Measurements from ENCODE around the gene GMCL2. TPM values are rescaled to one million over a fixed set of nuclear protein-coding genes. Genes with fewer than 3 reads are reported as not detected.

Gene GMCL2
- total RNA-seq, 4 donors from 2014 or later = not detected

DNA sequence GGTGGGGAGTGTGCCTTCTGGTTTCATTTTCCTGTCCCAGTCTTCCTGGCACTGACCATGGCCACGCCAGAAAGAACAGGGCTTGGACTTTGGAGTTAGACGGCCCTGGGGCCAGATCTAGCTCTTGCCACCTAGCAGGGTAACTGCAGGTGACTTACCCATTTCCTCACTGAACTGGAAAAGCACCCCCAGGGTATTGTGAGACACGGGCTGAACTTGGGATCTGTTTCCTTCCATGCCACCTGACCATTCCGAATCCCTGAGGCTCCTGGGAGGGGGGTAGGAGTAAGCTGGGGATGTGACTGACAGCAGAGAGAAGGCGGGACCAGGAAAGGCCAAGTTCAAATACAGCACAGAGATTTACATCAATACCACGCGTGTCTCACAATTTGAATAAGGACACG lies 26.6 kb upstream of the GMCL2 start:
- no peak overlapping the region for H3K27ac ChIP-seq (replicated peaks in 1 of 4)
- H3K9me3 ChIP-seq = no peaks in the 10 kb centered on the region
- H3K4me3 ChIP-seq = no peak overlapping the region
- DNase-seq (ENCODE audit: extremely low spot score) = no peak
- H3K36me3 ChIP-seq = peaks cover 66 to 97% (median 87%) of the 10 kb centered on the region in 4 donors
- TF ChIP-seq POLR2A (IDR thresholded peaks at IDR 0.05; ENCODE audit: low read depth) (no peak), EP300 (IDR thresholded peaks at IDR 0.05) (no peak), POLR2AphosphoS5 (IDR thresholded peaks at IDR 0.05) (no peak)
- TF ChIP-seq, protein P1, sequence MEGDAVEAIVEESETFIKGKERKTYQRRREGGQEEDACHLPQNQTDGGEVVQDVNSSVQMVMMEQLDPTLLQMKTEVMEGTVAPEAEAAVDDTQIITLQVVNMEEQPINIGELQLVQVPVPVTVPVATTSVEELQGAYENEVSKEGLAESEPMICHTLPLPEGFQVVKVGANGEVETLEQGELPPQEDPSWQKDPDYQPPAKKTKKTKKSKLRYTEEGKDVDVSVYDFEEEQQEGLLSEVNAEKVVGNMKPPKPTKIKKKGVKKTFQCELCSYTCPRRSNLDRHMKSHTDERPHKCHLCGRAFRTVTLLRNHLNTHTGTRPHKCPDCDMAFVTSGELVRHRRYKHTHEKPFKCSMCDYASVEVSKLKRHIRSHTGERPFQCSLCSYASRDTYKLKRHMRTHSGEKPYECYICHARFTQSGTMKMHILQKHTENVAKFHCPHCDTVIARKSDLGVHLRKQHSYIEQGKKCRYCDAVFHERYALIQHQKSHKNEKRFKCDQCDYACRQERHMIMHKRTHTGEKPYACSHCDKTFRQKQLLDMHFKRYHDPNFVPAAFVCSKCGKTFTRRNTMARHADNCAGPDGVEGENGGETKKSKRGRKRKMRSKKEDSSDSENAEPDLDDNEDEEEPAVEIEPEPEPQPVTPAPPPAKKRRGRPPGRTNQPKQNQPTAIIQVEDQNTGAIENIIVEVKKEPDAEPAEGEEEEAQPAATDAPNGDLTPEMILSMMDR (IDR thresholded peaks at IDR 0.05) = no peak
- 83% methylated on average over 8 of the region's 8 CpGs for WGBS
- H3K27me3 ChIP-seq = no peaks in the 10 kb centered on the region
- intact Hi-C loops (cut with DNase I) = no loop called here
- H3K4me1 ChIP-seq = peaks cover 0 to 14% (median 0%) of the 10 kb centered on the region in 4 donors

DNA sequence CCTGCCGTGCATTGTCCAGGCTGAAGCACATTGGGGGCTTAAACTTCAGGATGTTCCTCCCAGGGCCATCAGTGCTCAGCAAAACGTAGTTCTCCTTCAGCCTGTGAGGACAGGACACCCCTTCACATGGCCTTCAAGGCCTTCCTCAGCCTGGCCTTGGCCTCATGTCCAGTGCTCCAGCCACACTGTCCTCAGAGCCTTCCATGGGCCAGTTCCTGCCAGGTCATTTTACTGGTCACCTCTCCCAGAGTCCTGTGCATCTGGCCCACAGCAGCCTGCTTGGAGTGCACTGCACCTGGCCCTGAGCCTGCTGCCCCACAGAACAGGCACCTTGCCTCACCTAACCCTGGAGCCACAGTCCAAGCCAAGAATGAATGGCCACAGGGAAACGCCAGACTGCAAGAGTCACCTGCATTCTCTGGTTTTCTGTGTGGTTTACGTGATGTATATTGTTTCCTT lies 25.9 kb upstream of the GMCL2 start:
- no peaks in the 10 kb centered on the region for H3K27me3 ChIP-seq
- peaks cover 72 to 97% (median 90%) of the 10 kb centered on the region in 4 donors for H3K36me3 ChIP-seq
- H3K27ac ChIP-seq (replicated peaks in 1 of 4) = no peak overlapping the region
- peaks cover 0 to 21% (median under 1%) of the 10 kb centered on the region in 4 donors for H3K4me1 ChIP-seq
- WGBS = 59% methylated on average over 4 of the region's 4 CpGs
- H3K4me3 ChIP-seq = no peak overlapping the region
- no peak for DNase-seq (ENCODE audit: extremely low spot score)
- intact Hi-C loops (cut with DNase I) = no loop called here
- no peaks in the 10 kb centered on the region for H3K9me3 ChIP-seq
- TF ChIP-seq POLR2AphosphoS5 (IDR thresholded peaks at IDR 0.05) (no peak), POLR2A (IDR thresholded peaks at IDR 0.05; ENCODE audit: low read depth) (no peak), EP300 (IDR thresholded peaks at IDR 0.05) (no peak)
- TF ChIP-seq, protein P1 (IDR thresholded peaks at IDR 0.05) = no peak

- 81% methylated on average over 3 of the region's 3 CpGs for WGBS
- Histone ChIP-seq H3K4me3 (no peak overlapping the region), H3K4me1 (peaks cover 3 to 27% (median 6%) of the 10 kb centered on the region in 4 donors), H3K27ac (replicated peaks in 1 of 4) (no peak overlapping the region), H3K36me3 (peaks cover 75 to 100% (median 95%) of the 10 kb centered on the region in 4 donors), H3K9me3 (no peaks in the 10 kb centered on the region), H3K27me3 (no peaks in the 10 kb centered on the region)
- intact Hi-C loops (cut with DNase I) = no loop called here
- TF ChIP-seq EP300 (IDR thresholded peaks at IDR 0.05) (no peak), POLR2AphosphoS5 (IDR thresholded peaks at IDR 0.05) (no peak), POLR2A (IDR thresholded peaks at IDR 0.05; ENCODE audit: low read depth) (no peak)
- TF ChIP-seq, protein P1 (IDR thresholded peaks at IDR 0.05) = no peak
- no peak for DNase-seq (ENCODE audit: extremely low spot score)
Observed at GRCh38 chr5:178212241-178213002, 25.3 kb upstream of the GMCL2 start.

DNA sequence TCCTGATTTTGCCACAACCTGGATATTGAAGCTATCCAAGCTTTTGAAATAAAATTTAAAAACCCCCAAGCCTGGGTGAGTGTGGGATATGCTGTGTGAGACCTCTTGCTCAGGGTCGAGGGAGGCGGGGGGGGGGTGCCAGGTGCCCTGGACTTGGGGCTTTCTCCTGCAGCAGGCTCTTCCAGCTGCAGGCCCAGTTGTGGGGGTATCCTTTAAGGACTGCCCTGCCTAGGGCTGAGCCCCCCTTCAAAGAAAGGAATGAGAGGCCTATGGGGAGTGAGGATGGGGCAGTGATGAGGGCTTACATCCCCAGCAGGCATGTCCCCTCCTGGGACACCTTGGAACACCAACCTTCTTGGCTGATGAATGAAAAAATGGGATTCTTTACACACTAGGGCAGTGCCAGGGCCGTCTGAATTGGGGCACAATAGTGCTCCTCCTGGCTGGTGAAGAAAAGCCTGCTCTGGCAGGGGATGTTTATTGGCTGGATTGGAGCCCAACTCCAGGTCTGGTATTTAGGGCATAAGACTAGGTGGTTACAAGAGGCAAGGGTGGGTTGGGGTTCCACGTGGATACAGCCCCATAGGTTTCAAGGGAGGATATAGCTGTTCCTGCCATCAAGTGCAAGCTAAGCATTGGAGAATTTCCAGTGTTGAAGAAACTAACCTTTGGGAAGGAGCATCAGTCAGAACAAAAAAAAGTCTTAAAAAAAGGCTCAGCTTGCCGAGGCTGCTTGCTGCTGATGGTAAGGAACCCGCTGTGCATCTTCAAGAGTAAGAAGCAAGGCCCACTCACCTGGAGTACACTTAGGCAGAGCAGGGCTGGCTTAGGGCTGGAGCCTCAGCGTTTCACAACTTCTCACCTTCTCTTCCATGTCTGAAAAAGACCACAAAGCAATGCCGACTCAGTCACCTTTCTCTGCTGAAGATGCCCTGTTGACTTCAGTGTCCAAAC lies 24.2 kb upstream of the GMCL2 start:
- H3K9me3 ChIP-seq = no peaks in the 10 kb centered on the region
- H3K27me3 ChIP-seq = no peaks in the 10 kb centered on the region
- peaks cover 14 to 37% (median 16%) of the 10 kb centered on the region in 4 donors for H3K4me1 ChIP-seq
- intact Hi-C loops (cut with DNase I) = no loop called here
- 82% methylated on average over 8 of the region's 8 CpGs for WGBS
- DNase-seq (ENCODE audit: extremely low spot score) = no peak
- peaks cover 65 to 100% (median 99%) of the 10 kb centered on the region in 4 donors for H3K36me3 ChIP-seq
- no peak overlapping the region for H3K4me3 ChIP-seq
- TF ChIP-seq POLR2AphosphoS5 (IDR thresholded peaks at IDR 0.05) (no peak), EP300 (IDR thresholded peaks at IDR 0.05) (no peak), POLR2A (IDR thresholded peaks at IDR 0.05; ENCODE audit: low read depth) (no peak)
- TF ChIP-seq, protein P1 (IDR thresholded peaks at IDR 0.05) = no peak
- no peak overlapping the region for H3K27ac ChIP-seq (replicated peaks in 1 of 4)
